Activated CD4-positive, alpha-beta T cell treated with anti-CD3 and anti-CD28 coated beads for 4 hours (primary cell): Measurements from ENCODE around the gene C10orf62.
"Not testable (repeated sequence)": the region's sequence is repeated elsewhere in the genome, so short reads cannot be mapped to it uniquely, and the experiment has no call there.

Experiments used
- DNase-seq, 2 donors: peaks; one replicate each; pipeline ENCODE4 v3.0.0-alpha.2; 2020

Gene C10orf62

DNA sequence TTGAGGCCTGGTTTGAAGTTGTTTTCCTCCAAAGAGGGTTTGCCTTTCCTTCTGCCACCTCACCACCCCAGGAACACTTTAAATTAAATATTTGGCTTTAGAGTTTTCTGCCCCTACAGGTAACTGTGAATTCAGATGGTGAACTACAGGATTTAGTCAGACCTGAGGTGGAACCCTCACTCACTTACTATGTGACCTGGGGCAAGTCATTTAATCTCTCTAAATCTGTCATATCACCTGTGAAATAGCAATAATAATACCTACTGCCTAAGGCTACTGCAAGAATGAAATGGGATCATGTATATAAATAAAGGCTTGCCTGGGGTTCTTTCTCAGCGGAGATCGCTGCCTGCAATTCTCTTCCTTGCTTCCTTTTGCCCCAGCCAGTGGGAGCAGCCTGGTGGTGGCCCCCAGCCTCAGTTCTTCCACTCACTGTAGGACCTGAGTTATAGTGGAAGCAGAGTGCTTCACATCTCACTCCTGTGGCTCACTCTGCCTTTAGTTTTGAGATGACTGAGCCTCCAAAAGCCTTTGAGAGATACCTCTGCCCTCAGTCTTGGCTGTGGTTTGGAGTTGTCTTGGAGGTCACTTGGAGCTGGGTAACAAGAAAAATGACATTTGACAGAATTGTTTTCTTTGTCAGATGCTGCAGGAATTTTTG lies 23.1 kb upstream of the C10orf62 start:
- no peak for DNase-seq

DNA sequence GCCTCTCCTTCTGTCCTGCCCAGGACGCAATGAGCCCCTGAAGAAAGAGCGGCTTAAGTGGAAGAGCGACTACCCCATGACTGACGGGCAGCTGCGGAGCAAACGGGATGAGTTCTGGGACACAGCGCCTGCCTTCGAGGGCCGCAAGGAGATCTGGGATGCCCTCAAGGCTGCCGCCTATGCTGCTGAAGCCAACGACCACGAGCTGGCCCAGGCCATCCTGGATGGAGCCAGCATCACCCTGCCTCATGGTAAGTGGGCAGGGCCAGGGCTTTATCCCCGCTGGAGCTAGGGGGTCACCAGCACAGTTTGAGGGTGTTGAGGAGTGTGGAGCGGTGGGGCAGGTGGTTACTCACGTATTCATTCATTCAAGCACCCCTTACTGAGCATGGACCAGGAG lies 21.6 kb upstream of the C10orf62 start:
- no peak for DNase-seq

DNA sequence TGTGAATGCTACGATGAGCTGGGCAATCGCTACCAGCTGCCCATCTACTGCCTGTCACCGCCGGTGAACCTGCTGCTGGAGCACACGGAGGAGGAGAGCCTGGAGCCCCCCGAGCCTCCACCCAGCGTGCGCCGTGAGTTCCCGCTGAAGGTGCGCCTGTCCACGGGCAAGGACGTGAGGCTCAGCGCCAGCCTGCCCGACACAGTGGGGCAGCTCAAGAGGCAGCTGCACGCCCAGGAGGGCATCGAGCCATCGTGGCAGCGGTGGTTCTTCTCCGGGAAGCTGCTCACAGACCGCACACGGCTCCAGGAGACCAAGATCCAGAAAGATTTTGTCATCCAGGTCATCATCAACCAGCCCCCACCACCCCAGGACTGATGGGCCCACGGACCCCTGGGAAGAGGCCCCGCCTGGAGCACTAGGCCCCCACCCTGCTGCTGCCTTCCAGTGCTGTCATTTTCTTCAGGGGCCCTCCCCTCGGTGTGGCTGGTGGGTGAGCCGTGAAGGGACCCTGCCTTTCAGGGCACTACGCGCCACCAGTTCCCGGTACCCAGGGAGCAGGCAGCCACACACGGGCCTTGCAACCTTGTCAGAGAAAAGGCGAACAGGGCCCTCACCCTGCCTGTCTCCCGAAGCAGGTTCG lies 19.3 kb upstream of the C10orf62 start:
- DNase-seq: no peak

DNA sequence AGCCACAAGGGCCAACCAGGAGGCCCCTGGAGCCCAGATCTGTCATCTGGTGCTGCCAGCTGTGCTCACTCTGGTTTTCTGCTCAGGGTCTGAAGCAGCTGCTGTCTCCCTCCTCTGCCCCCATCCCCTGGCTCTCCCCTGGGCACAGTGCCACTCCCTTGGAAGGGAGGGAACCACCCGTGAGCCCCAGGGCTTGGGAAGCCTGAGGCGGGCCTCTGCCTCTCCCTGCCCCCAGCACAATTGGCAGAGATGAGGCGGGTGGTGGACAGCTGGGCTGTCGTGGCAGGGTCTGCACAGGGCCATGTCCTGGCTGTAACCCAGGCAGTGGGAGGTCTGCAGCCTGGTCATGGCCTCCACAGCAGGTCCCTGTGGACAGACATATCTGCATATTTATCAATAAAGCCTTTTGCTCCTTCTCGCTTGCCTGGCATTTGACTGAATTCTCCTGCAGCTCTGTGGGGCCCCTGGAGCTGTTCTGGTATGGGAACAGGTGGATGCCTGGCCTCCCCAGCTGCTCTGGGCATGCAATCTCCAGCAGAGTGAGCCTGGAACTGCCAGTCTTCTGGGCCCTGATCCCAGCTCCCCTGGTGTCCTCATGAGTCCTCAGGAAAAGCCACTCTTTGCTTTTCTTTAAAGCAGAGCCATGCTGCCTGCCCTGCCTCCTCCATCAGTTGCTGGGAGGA lies 18.6 kb upstream of the C10orf62 start:
- no peak for DNase-seq

DNA sequence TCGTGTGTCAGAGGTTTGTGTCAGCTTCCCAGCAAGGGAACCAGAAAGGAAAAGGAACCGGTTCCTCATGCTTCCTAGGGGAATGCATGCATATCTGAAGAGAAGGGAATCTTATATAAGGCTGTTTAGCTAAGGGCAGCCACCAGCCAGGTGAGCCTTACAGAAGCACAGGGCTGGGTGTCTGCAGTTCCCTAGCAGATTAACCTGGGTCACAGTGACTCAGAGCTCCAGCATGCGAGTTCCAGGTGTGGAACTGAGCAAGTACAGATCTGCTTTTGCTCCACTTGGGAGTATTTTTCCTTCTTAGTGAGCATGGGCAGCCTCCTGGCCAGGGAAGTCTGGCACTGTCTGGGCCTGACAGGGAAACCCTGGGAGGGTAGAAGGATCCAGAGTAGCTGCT lies 17.9 kb upstream of the C10orf62 start:
- no peak for DNase-seq

- peak; percentile 40 to 43 for DNase-seq
Measured at GRCh38 chr10:97572214-97572989, 17.1 kb upstream of the C10orf62 start, which contains the start of gene ANKRD2. ANKRD2 (plus strand) TSS chr10:97572779; CDS start chr10:97572789, 10 bp downstream.

GRCh38 chr10:97573021-97573420 lies 16.5 kb upstream of the C10orf62 start:
- no peak for DNase-seq

GRCh38 chr10:97573672-97574071 lies 15.8 kb upstream of the C10orf62 start:
- no peak for DNase-seq

DNA sequence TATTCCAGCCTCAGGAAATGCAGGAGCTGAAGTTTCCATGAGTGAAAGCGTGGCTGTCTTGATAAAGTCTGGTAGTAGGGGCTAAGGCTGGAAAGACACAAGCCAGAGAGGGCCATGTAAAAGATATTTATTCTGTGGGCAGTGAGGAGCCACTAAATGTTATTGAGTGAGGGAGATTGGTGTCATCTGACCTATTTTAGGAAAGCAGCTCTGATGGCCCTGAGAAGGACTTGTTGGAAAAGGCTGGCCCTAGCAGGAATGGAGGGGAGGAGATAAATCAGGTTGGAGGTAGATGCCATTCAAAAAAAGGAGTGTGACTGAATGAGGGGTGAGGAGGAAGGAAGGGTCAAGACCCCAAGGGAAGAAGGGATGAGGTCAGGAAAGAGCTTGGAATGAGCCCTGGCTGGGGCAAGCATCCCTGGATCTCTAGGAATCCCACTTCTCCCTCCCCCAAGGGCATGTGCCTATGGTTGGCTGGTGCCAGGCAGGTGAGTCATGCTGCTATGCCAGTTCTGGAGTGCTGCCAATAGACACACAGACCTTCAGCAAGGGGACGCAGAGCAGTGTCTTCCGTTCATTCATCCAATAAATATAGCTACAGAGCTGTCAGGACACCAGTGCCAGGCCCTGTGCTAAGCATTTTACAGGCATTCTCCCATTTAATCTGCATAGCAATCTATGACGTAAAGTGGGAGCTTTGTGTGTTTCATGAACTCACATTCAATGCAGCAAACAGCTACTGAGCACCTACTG lies 15.0 kb upstream of the C10orf62 start:
- DNase-seq: peak in 1 of 2 donors; percentile 11

DNA sequence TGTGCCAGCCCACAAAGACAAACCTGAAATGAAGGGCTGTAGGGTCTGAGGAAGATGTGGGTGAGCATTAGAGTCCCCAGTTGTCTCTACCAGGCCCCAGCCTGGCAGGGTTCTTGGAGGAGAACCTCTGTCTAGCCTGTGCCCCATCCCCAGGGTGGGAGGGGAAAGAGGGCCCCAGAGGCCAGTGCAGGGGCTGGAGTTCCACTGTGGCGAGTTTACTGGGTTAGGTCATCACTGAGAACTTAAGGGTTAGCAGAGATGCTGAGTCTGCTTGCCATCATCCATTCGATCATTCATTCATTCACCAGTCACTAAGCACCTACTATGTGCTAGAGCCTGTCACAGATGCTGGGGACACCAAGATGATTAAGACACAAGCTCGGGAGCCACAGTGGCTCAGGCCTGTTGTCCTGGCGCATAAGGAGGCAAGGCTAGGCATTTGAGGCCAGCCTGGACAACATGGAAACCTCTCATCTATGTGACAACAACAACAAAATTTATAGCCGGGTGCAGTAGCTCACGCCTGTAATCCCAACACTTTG lies 14.3 kb upstream of the C10orf62 start:
- no peak for DNase-seq

DNA sequence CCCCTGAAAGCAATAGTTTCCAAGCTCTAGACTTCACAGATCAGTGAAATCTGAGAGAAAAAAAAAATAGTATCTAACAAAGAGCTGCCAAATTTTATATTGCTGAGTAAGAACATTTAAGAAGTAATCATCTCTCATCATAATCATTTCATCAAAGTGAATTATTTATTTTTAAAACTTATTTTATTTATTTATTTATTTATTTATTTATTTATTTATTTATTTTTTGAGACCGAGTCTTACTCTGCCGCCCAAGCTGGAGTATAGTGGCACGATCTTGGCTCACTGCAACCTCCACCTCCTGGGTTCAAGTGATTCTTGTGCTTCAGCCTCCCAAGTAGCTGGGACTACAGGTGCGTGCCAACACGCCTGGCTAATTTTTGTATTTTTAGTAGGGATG lies 13.0 kb upstream of the C10orf62 start:
- not testable (repeated sequence) for DNase-seq

- no peak for DNase-seq
Measured at GRCh38 chr10:97577701-97578100, 11.8 kb upstream of the C10orf62 start.

DNA sequence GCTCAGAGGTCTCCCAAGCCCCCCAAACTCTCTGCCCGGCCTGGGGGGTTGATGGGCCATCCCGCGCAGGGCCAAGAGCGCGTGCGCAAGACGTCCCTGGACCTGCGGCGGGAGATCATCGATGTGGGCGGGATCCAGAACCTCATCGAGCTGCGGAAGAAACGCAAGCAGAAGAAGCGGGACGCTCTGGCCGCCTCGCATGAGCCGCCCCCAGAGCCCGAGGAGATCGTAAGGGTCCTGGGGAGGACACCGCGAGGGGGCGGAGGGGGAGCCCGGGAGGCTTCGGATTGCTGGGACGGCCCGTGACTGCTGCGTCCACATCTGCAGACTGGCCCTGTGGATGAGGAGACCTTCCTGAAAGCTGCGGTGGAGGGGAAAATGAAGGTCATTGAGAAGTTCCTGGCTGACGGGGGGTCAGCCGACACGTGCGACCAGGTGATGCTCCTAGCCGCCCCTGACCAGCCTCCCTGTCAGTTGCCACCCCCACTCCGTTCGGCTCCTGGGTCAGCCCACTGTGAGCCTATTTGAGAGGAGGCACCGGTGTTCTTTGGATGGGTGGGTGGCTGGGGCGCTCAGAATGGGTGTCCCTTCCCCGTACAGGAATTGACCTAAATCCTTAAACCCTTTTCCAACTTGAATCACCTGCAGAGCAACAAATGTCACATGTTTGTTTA lies 11.2 kb upstream of the C10orf62 start:
- no peak for DNase-seq

DNA sequence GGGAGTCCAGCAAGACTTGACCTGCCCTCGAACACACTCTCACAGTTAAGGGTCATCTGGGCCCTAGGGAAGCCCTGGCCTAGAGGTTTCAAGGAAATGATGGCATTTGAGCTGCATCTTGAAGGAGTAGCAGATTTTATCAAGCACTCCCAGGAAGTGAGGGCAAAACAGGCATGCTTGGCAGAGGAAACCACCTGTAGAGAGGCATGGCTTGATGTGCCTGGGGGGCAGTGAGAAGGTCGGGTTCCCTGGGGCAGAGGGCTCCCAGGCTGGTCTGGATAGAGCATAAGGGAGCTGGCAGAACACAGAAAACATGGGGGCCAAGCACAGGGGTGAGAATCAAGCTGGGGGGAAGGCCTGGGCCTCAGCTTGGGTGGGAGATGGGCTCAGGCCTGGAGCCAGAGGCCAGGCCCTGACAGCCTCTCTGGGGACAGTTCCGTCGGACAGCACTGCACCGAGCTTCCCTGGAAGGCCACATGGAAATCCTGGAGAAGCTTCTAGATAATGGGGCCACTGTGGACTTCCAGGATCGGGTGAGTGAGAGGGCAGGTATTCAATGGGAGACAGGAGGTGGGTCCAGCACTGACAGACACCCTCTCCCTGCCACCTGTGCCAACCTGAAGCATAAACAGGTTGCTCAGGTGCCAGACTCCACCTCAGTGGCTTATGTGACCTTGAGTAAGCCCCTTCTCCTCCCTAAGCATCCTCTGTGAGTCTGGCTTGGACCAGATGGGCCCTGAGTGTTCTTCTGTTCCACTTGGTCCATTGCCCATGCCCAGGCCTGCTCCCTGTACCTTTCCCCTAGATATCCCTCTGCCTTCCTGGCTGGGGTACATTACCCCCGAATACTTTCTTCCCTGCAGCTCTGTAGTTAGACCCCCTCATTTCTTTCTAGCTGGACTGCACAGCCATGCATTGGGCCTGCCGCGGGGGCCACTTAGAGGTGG lies 8.8 kb upstream of the C10orf62 start:
- DNase-seq: no peak

- DNase-seq: no peak
Measured at GRCh38 chr10:97582169-97582568, 7.4 kb upstream of the C10orf62 start.

GRCh38 chr10:97583476-97583875 lies 6.0 kb upstream of the C10orf62 start:
- DNase-seq: no peak

DNA sequence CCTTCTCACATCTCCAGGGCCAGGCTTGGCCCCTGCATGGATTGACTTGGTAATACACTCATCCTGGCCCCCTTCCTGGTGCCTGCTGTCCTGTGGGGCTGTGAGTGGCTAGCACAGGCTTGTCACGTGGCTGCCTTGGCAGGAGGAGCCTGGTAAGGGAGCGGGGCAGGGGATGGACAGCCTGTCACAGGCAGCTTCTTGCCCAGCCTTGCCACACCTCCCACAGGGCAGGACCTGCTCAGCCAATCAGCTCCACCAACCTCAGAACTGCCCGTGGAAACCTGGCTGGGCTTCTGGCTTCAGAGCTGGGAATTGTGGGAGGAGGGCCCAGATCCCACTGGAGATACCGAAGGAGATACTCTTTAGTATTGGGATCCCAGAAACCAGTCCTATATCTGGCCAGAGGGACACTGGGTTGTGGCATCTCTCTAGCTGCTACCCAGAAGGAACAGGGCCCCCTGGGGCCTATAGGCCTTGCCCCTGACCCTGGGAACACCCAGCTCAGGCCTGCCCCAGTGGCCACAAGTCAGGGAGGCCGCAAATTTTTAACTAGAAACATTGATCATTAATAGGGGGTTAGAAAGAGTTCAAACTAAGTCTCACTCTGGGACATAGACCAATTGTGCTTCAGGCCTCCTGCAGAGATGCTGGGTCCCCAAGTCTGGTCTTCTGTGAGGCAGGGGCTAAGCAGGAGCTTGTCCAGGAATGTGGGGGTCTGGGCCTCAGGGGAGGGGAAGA lies 5.3 kb upstream of the C10orf62 start, which contains the start of gene HOGA1:
Gene HOGA1, plus strand, starts transcription at position 330 of the 738 bp plus-strand sequence. Its CDS starts 315 bp downstream, at position 645.
- DNase-seq: no peak

GRCh38 chr10:97584798-97585438 lies 4.6 kb upstream of the C10orf62 start:
- no peak for DNase-seq

GRCh38 chr10:97585439-97585811 lies 4.1 kb upstream of the C10orf62 start:
- DNase-seq: no peak
